Measurements from ENCODE around the gene XIRP1.
A peak's percentile ranks its signal among the peaks of the same experiment; 100 is the strongest.
"Not testable (repeated sequence)": the region's sequence is repeated elsewhere in the genome, so short reads cannot be mapped to it uniquely, and the experiment has no call there.

XIRP1 gene

DNA sequence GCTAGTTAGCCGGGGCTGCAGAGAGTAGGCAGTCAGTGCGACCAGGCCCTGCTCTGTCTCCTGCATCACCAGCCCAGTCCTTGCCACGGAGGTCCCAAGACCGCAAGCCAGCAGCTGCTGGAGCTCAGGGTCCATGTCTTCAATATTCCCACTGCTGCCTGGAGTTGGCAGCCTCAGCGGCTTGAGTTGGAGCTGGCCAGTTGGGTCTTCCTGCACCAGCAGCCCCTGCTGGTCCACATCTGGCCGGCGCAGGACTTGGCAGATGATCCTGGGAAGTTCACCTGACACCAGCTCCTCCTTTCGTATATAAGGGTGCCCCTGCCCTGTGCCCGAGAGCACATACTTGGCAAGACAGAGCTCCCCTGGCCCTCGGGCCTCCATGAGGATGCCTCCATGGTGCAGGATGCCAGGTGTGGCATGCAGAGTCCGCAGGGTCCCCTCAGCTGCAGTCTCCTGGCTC, 5.7 kb downstream of the XIRP1 start:
- no peak for DNase-seq (ENCODE audit: low read depth, low spot score)

DNA sequence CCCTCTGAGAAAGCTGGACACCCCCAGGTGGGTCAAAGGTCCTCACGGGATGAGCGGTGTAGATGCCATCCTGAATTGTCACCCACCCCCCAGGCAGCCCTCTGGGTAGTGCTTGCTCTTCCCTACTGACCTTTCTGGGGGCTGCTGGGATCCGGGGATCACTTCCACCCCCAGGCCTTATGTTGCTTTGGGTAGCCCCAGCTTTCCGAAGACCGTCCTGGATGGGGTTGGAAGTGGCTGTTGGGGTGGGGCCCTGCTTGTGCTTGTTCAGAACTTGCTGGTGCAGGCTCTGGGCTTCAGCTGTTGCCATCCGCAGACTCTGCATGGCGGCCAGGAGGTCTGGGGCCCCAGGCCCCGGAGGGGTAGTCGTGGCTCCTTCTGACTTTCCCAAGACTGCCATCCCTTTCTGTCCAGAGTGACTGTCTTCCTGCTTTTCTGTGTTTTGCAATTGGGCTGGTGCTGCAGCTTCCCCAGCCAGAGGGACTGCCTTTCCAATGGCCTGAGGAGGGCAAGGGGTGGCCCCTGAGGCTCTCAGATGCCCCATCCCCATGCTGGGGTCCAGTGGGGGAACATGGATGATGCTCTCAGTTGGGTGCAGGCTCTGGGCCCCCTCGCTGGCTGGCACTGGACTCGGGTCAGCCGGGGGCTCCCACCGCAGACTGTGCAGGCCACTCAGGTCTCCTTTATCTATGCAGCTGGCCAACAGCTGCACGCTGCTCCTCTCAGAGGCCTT, 6.3 kb downstream of the XIRP1 start:
- no peak for DNase-seq (ENCODE audit: low read depth, low spot score)

DNA sequence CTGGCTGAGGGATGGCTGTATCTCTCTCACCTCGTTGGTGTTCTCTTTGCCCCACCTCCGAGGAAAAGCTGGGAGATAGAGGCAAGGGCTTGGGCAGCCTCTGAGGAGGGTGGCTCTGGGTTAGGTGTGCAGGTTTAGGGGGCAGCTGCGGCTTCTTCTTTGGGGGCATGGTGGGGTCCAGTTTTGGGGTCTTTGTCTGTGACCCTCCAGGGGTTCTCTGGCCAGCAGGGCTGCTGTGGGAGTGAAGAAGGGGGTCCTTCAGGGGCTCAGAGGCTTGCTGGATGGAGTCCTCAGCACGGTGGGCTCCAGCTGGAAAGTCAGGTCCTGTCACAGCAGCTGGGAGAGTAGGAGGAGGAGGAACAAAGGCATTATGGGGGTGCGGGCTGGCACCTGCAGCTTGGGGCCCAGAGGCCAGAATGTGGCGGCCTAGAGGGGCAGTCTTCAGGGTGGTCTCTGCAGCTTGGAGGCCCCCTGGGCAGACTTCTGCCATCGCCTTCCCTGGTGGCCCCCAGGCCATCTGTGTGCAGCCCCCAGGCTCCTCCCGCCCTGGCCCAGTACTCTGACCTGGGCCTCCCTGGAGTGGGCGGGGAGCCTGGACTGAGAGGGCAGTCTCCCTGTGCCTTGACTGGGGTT, 7.0 kb downstream of the XIRP1 start:
- DNase-seq (ENCODE audit: low read depth, low spot score), result no peak

DNA sequence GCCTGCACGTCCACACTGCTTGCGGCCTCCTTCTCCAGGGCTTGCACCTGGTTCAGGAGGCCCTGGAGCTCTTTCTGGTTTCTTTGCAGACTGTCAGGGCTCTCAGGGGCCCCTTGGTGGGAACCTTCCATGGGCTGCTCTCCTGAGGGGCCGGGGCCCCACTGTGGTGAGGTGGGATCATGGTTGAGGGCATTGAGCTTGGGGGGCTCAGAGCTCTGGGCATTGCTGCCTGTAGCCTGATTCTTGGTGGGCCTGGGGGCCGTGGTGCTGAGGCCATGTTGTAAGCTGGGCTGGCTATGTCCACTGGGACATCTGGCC, 7.5 kb downstream of the XIRP1 start:
- DNase-seq (ENCODE audit: low read depth, low spot score), result no peak

DNA sequence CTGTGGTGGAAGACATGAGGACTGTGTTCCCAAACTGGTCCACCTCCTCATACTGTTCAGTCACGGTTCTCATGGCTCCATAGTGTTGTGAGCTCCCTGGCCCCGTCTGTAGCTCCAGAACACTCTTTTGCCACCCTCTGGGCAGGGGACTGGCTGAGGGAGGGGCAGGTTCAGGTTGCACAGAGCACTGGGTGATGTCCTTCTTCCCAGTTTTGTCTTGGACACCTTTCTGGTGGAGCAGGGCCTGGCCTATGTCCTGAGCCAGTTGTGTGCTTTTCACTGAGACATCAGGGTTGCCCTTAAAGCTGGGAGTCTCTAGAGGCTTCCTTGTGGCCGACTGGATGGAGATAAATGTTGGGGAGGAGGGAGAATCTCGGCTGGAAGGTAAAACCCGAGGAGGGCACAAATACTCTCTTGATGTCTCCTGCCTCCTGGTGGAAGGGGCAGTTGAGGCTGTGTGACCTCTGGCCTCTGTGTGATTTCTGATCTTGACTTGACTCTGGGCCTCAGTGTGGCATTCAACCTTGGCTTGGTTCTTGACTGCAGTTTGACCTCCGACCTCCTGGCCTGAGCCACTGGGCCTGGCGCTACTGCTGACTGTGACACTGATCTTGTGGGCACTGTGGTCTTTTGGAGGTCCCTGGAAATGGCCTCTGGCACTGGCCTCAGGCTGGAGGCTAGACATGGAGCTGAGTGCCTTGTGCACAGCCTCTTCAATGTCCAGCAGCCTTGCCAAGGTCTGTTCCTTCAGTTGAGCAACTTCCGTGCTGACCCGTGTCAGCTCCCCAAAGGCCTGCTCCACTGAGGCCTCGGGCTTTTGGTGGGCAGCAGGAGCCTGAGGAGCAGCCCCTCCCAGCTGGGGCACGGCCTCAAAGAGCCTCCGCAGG, 8.1 kb downstream of the XIRP1 start:
- DNase-seq (ENCODE audit: low read depth, low spot score), result no peak

DNA sequence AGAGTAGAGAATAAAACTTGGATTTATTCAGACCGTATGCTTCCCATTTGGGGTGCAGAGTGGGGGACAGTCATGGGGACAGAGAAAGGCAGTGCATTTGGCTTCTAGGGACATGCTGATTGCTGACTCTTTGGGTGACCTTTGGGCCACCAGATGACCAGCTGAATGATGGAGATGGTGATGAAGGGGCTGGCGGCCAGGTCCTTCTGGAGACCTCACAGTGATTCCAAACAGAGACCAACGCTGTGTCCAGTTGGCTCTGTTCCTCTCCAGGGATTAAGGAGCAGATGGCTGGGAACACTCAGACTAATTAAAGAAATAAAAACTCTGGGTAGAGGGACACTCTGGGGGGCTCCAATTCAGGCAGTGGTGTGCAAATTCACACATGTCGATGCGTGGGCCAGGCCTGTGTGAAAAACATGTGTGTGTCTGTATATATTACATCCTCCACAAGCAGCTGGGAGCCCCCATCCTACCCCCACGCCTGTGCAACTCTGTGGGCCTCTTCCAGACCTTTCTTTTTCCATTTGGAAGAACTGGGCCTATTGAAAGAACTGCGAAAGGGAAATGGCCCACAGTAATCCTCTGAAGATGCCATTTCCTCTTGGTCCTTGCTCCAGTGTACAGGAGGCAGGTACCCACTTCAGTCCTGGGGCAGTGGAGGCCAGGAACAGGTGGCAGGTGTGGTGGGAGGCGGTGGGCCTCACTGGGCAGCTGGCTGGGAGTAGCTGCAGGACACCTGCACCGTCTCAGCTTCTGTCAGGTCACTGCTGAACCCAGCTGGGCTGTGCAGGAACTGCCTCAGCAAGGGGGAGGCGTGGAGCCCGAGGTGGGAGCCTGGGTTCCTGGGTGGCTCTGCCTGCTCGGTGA, 8.9 kb downstream of the XIRP1 start:
- no peak for DNase-seq (ENCODE audit: low read depth, low spot score)

DNA sequence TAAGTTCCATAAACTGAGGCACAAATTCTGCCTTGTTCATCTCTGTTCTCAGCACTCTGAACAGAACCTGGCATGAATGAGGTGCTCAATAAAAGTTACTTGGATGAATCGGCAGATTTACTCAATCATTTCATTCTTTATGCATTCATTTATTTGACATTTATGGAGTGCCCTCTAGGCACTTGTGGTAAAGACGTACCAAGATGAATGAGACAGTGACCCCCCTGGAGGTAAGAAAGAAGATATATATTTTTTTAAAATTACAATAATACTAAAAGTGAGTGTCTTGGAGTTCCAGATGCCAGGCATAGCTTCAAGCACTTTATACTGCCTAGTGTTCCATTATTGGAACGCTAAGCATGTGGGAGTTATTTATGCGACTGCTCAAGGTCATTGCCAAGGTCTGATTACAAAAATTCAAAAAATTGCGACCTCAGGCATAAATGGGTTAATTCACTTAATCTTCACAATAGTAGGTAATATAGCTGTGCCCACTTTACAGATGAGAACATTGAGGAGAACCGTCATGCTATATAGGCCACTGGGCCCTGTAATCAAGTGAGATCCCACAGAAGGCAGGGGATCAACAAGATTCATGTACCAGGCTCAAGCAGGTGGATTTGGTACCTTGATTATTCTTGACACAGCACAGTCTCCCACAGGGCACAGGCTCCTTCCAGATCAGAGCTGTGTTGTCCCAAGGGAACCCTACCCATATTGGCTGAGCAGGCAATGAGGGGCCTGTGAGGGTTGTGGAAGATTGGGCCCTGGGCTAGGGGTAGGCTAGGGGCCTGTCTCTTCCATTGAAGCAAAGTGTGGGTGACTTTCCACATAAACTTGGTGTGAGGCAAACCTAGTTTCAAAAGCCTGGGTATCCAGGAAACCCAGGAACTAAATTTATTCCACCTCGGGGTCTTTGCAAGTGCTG, 10.7 kb downstream of the XIRP1 start:
- no peak for DNase-seq (ENCODE audit: low read depth, low spot score)

DNA sequence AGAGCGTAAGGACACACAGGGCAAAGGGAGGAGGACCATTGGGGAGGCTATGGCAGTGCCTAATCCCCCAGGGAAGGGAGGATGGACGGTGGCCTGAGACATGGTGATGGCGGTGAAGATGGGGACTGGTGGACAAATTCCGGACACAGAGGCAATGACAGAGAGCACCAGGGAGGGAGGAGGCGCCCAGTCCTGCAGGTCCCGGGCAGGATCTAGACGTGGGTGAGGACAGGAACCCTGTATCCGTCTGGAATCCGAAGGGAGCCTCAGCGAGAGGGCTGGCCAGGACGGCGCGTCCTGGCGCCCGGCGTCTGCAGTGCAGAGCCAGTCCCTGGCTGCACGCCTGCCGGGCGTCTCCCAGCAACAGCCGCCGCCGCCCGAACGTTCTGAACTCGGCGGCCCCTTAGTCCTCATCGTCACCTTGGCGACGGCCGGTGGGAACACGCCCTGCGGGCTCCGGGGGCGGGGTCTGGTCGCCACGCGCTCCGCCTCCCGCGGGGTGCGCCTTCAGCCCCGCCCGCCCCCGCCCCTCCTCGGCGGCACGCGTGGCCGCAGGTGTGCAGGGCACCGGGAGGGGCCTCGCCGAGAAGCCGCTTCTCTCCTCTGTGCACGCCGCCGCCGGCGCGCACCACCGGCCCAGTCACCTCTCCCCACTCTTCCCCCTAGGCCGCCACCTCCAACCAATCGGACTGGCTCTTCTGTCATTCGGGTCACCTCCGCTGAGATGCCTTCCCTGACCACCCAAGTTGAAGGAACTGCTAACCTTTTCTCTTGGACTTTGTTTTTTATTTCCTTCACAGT, 11.6 kb downstream of the XIRP1 start:
- peak; percentile 47 for DNase-seq (ENCODE audit: low read depth, low spot score)

DNA sequence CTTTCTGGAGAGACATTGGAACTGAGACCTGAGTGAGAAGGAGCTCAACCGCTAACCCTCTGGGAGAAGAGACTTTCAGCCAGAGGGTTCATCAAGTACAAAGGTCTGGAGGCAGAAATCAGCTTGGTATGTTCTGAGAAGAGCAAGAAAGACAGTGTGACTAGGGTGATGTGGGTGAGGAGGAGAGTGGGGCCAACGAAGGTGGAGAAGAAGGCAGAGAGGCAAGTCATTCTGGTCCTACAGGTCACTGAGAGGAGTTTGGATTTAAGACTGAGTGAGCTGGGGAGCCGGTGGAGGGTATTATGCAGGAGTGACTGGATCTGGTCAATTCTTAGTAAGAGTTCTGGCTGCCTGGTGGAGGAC, 12.2 kb downstream of the XIRP1 start:
- DNase-seq (ENCODE audit: low read depth, low spot score), result no peak

DNA sequence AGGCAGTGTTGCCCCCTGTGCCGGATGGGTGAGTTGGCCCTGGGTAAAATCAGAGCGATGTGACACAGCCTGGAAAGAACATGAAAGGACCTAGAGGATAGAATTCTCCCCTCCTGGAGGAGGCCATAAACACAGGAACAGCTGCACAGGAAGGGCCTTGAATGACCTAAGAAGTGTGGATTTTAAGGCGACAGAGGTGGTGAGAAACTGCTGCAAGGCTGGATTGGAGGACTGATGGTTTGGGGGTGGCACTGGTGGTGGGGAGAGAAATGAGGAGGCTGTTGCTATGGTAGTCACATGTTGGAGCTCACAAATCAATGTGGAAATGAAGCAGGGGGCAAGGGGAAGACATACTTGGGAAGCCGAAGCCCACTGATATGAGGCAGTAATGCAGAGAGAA, 13.8 kb downstream of the XIRP1 start:
- no peak for DNase-seq (ENCODE audit: low read depth, low spot score)

DNA sequence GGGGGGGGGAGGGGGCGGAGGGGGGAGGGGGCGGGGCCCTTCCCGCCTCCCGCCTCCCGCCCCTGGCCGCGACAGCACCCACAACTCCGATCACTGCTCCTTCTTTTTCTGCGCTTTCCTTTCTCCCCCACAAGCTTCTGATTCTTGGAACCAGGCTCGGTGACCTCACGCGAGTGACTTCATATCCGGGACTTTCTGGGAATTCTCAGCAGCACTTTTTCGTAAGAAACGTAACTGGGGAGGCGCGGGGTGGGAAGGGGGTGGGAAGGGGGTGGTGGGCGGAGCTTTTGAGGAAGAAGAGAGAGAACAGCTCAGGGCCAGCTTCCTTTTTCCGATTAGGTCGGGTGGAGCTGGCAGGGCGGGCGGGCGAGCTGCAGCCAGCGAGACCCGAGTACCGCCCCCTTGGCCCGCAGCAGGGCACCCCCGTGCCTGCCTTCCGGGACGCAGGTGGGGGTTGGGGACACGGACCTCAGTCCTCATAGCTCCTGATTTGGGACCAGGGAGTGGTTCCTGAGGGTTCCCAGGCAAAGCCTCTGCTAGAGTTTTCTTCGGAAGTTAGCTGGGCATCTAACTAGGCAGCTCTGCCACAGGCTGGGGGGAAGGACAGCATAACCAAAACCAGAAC, 14.6 kb downstream of the XIRP1 start:
- DNase-seq (ENCODE audit: low read depth, low spot score), result no peak

DNA sequence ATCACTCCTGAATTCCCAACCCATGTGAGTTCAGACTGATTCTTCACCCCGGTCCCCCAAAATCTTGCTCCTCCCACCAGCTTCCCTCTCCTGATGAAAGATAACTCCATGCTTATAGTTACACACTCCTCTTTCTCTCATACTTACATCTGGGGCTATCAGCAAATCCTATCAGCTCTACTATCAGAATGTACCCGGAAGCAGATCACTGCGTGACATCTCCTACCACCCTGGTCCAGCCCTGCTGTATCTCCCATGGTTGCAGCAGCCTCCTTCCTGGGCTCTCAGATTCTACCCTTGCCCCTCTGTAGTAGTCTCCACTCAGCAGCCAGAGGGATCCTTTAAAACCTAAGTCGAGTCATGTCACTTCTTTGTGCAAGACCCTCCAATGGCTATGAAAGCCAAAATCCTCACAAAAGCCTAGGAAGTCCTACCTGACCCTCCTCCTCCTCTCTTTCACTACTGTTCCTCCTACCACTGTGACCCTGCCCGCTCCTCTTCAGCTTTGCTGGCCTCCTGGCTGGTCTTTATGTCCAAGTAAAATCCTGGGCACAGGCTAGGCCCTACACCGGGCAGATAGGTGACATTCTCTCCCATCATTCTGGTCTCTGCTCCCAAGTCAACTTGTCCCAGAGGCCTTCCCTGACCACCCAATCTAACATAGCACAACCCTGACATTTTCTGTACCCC, 16.2 kb downstream of the XIRP1 start:
- no peak for DNase-seq (ENCODE audit: low read depth, low spot score)

DNA sequence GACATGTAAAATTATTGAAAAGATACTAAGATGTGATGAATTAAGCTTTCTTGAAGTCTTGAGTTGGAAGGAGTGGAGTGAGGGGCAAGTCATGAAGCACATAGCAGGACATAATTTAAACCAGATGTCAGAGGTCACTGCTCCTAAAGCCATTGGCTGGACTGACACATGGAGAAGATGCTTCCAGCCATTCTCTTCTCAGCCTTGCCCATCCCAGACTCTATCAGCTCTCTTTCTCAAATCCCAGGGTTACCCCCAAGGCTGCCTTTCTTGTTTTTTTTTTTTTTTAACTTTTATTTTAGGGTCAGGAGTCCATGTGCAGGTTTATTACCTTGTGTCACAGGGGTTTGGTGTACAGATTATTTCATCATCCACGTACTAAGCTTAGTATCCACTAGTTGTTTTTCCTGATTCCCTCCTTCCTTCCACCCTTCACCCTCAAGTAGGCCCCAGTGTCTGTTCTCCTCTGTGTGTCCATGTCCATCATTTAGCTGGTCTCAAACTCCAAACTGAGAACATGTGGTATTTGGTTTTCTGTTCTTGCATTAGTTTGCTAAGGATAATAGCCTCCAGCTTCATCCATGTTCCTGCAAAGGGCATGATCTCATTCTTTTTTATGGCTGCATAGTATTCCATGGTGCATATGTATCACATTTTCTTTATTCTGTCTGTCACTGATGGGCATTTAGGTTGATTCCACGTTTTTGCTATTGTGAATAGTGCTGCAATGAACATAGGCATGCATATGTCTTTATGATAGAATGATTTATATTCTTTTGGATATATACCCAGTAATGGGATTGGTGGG, 18.9 kb downstream of the XIRP1 start:
- DNase-seq (ENCODE audit: low read depth, low spot score), result no peak

DNA sequence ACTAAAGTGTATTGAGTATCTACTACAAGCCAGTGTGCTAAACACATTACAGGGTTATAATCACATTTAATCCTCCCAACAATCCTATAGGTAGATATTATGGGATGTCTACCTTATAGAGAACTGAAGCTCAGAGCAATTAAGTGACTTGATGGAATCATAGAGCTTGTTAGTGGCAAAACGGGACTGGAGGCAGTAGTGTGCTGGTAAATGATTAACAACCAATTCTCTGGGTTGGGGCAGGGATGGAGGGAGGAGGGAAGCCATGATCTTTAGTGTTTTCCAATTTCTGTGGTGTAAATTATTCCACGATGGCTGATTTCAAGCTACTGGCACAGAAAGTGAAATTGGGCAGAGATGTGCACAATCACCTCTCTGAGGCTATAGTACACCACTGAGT, 20.5 kb downstream of the XIRP1 start:
- no peak for DNase-seq (ENCODE audit: low read depth, low spot score)

DNA sequence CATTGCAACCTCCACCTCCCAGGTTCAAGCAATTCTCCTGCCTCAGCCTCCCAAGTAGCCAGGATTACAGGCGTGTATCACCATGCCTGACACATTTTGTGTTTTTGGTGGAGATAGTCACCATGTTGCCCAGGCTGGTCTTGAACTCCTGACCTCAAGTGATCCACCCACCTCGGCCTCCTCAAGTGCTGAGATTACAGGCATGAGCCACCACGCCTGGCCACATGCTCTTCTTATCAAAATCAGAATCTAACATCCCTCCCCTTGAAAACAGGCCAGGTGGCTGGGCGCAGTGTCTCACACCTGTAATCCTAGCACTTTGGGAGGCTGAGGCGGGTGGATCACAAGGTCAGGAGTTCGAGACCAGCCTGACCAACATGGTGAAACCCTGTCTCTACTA, 21.5 kb downstream of the XIRP1 start:
- not testable (repeated sequence) for DNase-seq (ENCODE audit: low read depth, low spot score)

DNA sequence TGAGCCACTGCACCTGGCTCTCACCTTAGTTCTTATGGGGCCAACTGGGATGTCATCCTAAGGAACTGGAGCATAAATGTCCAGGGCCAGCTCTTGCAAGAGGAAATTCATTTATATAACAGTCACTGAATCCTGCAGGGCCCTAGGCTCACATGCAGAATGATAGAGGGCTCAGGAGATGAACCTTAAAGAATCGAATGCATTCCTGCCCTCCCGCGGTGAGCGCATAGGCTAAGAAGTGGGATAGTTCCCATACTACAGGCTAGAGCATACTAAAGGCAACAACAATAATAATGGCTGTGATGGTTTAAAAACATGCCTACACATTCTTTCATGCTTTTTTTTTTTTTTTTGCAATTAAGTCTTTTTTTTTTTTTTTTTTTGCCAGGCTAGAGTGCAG, 21.9 kb downstream of the XIRP1 start:
- no peak for DNase-seq (ENCODE audit: low read depth, low spot score)

DNA sequence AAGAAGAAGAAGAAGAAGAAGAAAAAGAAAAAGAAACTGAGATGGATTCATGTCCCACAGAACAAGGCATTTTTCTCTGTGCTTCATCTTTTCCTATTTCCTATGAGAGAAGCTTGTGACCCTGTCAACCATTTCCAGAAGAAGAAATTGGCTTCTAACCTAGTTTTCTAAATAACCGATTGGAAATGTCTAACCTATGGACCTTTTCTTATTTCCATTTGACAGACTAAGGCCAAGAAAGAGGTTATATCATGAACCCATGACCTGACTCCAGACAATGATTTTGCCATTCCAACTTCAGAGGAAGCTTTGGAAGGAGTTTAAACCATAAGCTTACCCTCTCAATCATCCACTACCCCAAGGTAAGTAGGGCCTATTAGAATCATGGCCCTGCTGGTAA, 22.7 kb downstream of the XIRP1 start:
- DNase-seq (ENCODE audit: low read depth, low spot score), result no peak
